ENCODE measurements around the gene RHNO1.

RHNO1 gene

GRCh38 chr12:2904260-2904659 is 27.2 kb downstream of the RHNO1 start:
- DNase-seq = no peak

- no peak for DNase-seq
These were observed 35.2 kb downstream of the RHNO1 start for GRCh38 chr12:2912216-2912575.

- no peak for DNase-seq
These were observed 42.2 kb downstream of the RHNO1 start for GRCh38 chr12:2919249-2919648.

GRCh38 chr12:2922329-2922728 is 45.3 kb downstream of the RHNO1 start:
- DNase-seq = no peak

- no peak for DNase-seq
These were observed 46.0 kb downstream of the RHNO1 start for GRCh38 chr12:2923057-2923456.

- DNase-seq = no peak
These were observed 47.0 kb downstream of the RHNO1 start for GRCh38 chr12:2924019-2924418.

- no peak for DNase-seq
These were observed 48.4 kb downstream of the RHNO1 start for GRCh38 chr12:2925322-2925995.

- DNase-seq = no peak
These were observed 53.8 kb downstream of the RHNO1 start for GRCh38 chr12:2930865-2931264.

GRCh38 chr12:2933586-2933985 is 56.6 kb downstream of the RHNO1 start:
- DNase-seq = no peak

- no peak for DNase-seq
These were observed 57.3 kb downstream of the RHNO1 start for GRCh38 chr12:2934371-2934770.

GRCh38 chr12:2936301-2936700 is 59.3 kb downstream of the RHNO1 start:
- DNase-seq = no peak

- DNase-seq = no peak
These were observed 60.5 kb downstream of the RHNO1 start for GRCh38 chr12:2937500-2937899.
